Muscle layer of duodenum (tissue), 2 donors: ENCODE results near the gene LDLR.
"Not testable (repeated sequence)": the region's sequence is repeated elsewhere in the genome, so short reads cannot be mapped to it uniquely, and the experiment has no call there.

Experiments
- H3K27ac ChIP-seq: one replicate; pipeline ENCODE4 v1.7.0; 2013; ENCODE audit warnings: mild to moderate bottlenecking, low read length
- H3K27me3 ChIP-seq: one replicate; pipeline ENCODE4 v1.7.0; 2013; ENCODE audit warnings: low read depth, mild to moderate bottlenecking, control low read depth, low read length
- H3K36me3 ChIP-seq, 2 donors: one replicate each; pipeline ENCODE4 v1.7.0; 2013; ENCODE audit warnings: low read length in 2 of 2, control low read depth in 1 of 2, mild to moderate bottlenecking in 1 of 2; ENCODE audit not compliant: insufficient read depth in 2 of 2, control insufficient read depth in 1 of 2
- H3K4me1 ChIP-seq, 2 donors: one replicate each; pipeline ENCODE4 v1.7.0; 2013; ENCODE audit warnings: low read length in 2 of 2, mild to moderate bottlenecking in 2 of 2, control low read depth in 1 of 2, moderate library complexity in 1 of 2; ENCODE audit not compliant: insufficient read depth in 2 of 2, control insufficient read depth in 1 of 2
- H3K4me3 ChIP-seq, 2 donors: one replicate each; pipeline ENCODE4 v1.7.0; 2013; ENCODE audit warnings: low read length in 2 of 2, low read depth in 1 of 2, mild to moderate bottlenecking in 1 of 2
- H3K9me3 ChIP-seq, 2 donors: one replicate each; pipeline ENCODE4 v1.7.0; 2013; ENCODE audit warnings: low read length in 2 of 2, control low read depth in 1 of 2, mild to moderate bottlenecking in 1 of 2; ENCODE audit not compliant: control insufficient read depth in 1 of 2
- donor health status: healthy.

LDLR gene

GRCh38 chr19:11078893-11079292, 10.4 kb upstream of the LDLR start:
- Histone ChIP-seq H3K4me3 (no peak overlapping the region), H3K9me3 (no peaks in the 10 kb centered on the region), H3K4me1 (no peaks in the 10 kb centered on the region), H3K36me3 (no peaks in the 10 kb centered on the region), H3K27ac (no peak overlapping the region), H3K27me3 (no peaks in the 10 kb centered on the region)

DNA sequence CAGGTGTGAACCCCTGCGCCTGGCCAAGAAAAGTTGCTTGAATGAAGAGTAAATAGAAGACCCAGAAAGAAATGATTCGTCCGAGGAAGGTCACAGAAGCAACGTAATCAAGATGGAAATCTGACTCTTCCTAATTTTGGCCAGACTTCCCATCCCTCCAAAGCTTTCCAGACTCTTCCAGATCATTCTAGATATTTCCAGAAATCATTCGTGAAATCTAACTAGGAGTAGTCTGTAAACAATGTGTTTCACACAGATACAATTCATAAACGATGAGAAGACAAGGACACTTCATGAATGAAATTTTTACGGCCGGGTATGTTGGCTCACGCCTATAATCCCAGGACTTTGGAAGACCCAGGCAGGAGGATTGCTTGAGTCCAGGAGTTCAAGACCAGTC, 9.3 kb upstream of the LDLR start:
- no peaks in the 10 kb centered on the region for H3K27me3 ChIP-seq
- no peaks in the 10 kb centered on the region for H3K9me3 ChIP-seq
- H3K27ac ChIP-seq = no peak overlapping the region
- no peaks in the 10 kb centered on the region for H3K36me3 ChIP-seq
- no peak overlapping the region for H3K4me3 ChIP-seq
- no peaks in the 10 kb centered on the region for H3K4me1 ChIP-seq

GRCh38 chr19:11087870-11088505, 1.3 kb upstream of the LDLR start:
- H3K9me3 ChIP-seq = no peaks in the 10 kb centered on the region
- H3K27ac ChIP-seq = peak overlapping the region; percentile 93
- H3K4me1 ChIP-seq = peaks cover 3 to 8% of the 10 kb centered on the region in 2 donors
- no peaks in the 10 kb centered on the region for H3K36me3 ChIP-seq
- H3K4me3 ChIP-seq = peak overlapping the region in 1 of 2 donors; percentile 67
- no peaks in the 10 kb centered on the region for H3K27me3 ChIP-seq

GRCh38 chr19:11088506-11089253, 583 bp upstream of the LDLR start:
- Histone ChIP-seq H3K27ac (peak overlapping the region; percentile 93), H3K9me3 (no peaks in the 10 kb centered on the region), H3K27me3 (no peaks in the 10 kb centered on the region), H3K36me3 (no peaks in the 10 kb centered on the region), H3K4me3 (peak overlapping the region; percentile 51 to 67), H3K4me1 (peaks cover 3 to 8% of the 10 kb centered on the region in 2 donors)

- H3K4me1 ChIP-seq, H3K27me3 ChIP-seq, H3K9me3 ChIP-seq, H3K36me3 ChIP-seq: not testable (repeated sequence)
- Histone ChIP-seq H3K4me3 (peak overlapping the region; percentile 51 to 67), H3K27ac (peak overlapping the region; percentile 93)
These were observed 676 bp downstream of the LDLR start for GRCh38 chr19:11090014-11090263.

DNA sequence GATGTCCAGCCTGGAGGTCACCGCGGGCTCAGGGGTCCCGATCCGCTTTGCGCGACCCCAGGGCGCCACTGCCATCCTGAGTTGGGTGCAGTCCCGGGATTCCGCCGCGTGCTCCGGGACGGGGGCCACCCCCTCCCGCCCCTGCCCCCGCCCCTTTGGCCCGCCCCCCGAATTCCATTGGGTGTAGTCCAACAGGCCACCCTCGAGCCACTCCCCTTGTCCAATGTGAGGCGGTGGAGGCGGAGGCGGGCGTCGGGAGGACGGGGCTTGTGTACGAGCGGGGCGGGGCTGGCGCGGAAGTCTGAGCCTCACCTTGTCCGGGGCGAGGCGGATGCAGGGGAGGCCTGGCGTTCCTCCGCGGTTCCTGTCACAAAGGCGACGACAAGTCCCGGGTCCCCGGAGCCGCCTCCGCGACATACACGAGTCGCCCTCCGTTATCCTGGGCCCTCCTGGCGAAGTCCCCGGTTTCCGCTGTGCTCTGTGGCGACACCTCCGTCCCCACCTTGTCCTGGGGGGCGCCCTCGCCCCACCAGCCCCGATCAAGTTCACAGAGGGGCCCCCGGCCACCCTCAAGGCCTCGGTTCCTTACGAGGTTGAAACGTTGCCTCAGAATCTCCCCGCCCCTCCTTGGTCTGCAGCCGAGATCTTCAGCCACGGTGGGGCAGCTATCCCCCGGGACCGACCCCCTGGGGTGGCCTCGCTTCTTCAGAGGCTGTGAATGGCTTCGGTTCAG, 1.2 kb downstream of the LDLR start:
- H3K9me3 ChIP-seq = no peaks in the 10 kb centered on the region
- H3K4me3 ChIP-seq = peak overlapping the region; percentile 75 to 88
- peaks cover 8 to 12% of the 10 kb centered on the region in 2 donors for H3K4me1 ChIP-seq
- H3K36me3 ChIP-seq = no peaks in the 10 kb centered on the region
- peak overlapping the region; percentile 99 for H3K27ac ChIP-seq
- no peaks in the 10 kb centered on the region for H3K27me3 ChIP-seq

- Histone ChIP-seq H3K4me1 (peaks cover 8 to 12% of the 10 kb centered on the region in 2 donors), H3K4me3 (peak overlapping the region; percentile 75 to 88), H3K36me3 (no peaks in the 10 kb centered on the region), H3K9me3 (no peaks in the 10 kb centered on the region), H3K27ac (peak overlapping the region; percentile 99), H3K27me3 (no peaks in the 10 kb centered on the region)
These were observed 1.9 kb downstream of the LDLR start for GRCh38 chr19:11090997-11091702.

- Histone ChIP-seq H3K4me3 (peak overlapping the region; percentile 75 to 88), H3K36me3 (peaks cover 0 to 3% of the 10 kb centered on the region in 2 donors), H3K9me3 (no peaks in the 10 kb centered on the region), H3K27me3 (no peaks in the 10 kb centered on the region), H3K4me1 (peaks cover 8 to 15% of the 10 kb centered on the region in 2 donors), H3K27ac (peak overlapping the region; percentile 99)
These were observed 2.5 kb downstream of the LDLR start for GRCh38 chr19:11091703-11092153.

DNA sequence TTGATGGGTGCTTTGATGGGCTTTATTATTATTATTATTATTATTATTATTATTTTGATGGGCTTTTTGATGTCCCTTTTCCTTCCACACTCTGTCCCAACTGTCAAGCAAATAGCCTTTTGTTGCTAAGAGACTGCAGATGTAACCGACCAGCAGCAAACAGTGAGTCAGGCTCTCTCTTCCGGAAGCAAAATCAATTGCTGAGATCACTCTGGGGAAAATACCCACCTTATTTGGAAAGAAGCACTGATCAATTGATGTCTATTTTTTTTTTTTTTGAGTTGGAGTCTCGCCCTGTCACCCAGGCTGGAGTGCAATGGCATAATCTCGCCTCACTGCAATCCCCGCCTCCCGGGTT, 2.9 kb downstream of the LDLR start:
- peak overlapping the region; percentile 24 to 88 for H3K4me3 ChIP-seq
- H3K4me1 ChIP-seq = peaks cover 8 to 15% of the 10 kb centered on the region in 2 donors
- no peaks in the 10 kb centered on the region for H3K27me3 ChIP-seq

GRCh38 chr19:11093689-11094238, 4.5 kb downstream of the LDLR start:
- peaks cover 0 to 3% of the 10 kb centered on the region in 2 donors for H3K36me3 ChIP-seq
- no peak overlapping the region for H3K4me3 ChIP-seq
- H3K27ac ChIP-seq = peak overlapping the region; percentile 99
- H3K9me3 ChIP-seq = peaks cover 0 to 2% of the 10 kb centered on the region in 2 donors
- no peaks in the 10 kb centered on the region for H3K27me3 ChIP-seq
- H3K4me1 ChIP-seq = peaks cover 5 to 15% of the 10 kb centered on the region in 2 donors

More for the DNA sequence above, 2.9 kb downstream of the LDLR start:
- Histone ChIP-seq H3K36me3 (peaks cover 0 to 3% of the 10 kb centered on the region in 2 donors), H3K27ac (peak overlapping the region; percentile 99), H3K9me3 (no peaks in the 10 kb centered on the region)

- Histone ChIP-seq H3K27me3 (no peaks in the 10 kb centered on the region), H3K4me3 (no peak overlapping the region), H3K36me3 (peaks cover 0 to 3% of the 10 kb centered on the region in 2 donors), H3K4me1 (peaks cover 5 to 15% of the 10 kb centered on the region in 2 donors), H3K9me3 (peaks cover 0 to 2% of the 10 kb centered on the region in 2 donors), H3K27ac (peak overlapping the region; percentile 82)
These were observed 5.2 kb downstream of the LDLR start for GRCh38 chr19:11094520-11094894.
